Motor neuron (in vitro differentiated cells): ENCODE results near the gene CRYBA4. TPM values are rescaled to one million over a fixed set of nuclear protein-coding genes. Genes with fewer than 3 reads are reported as not detected.

Experiments used
- ATAC-seq, 8 experiments: fragments of 200-7000 bp; cut with Tn5 transposase; replicated peaks in 6 of 8; 2 replicates each; pipeline ENCODE4 v1.8.0; 2021; ENCODE audit warnings: mild to moderate bottlenecking in 8 of 8, moderate library complexity in 8 of 8
- H3K27ac ChIP-seq, 2 donors: fragments of 250-450 bp; sonication (Bioruptor Pico); 2 replicates each; pipeline ENCODE4 v1.9.0; 2021; ENCODE audit warnings: antibody characterized with exemption in 2 of 2, mild to moderate bottlenecking in 2 of 2, moderate library complexity in 1 of 2
- H3K4me1 ChIP-seq, 2 donors: fragments of 250-450 bp; sonication (Bioruptor Pico); replicated peaks in 1 of 2; 2 replicates each; pipeline ENCODE4 v1.6.1; 2021; ENCODE audit warnings: antibody characterized with exemption in 2 of 2, mild to moderate bottlenecking in 2 of 2, moderate library complexity in 1 of 2
- H3K4me3 ChIP-seq, 5 donors: fragments of 250-450 bp; sonication (Bioruptor Pico); 2 replicates each; pipeline ENCODE4 v1.9.0; 2021; ENCODE audit warnings: antibody characterized with exemption in 5 of 5, mild to moderate bottlenecking in 5 of 5, moderate library complexity in 4 of 5
- WGBS, 10 experiments: fragments of 450-650 bp; shearing (Covaris generic); methylation state at CpG; one replicate each; pipeline ENCODE4 v1.0.0; 2022; 5-methylcytosine and 5-hydroxymethylcytosine counted together
- in situ Hi-C, 9 experiments: fragments of 400-800 bp; cut with MboI; loops; one replicate each; pipeline ENCODE4 v1.15.0; 2021; ENCODE audit warnings: low sequenced_read_pairs in 9 of 9, low pct_unique_long_range_greater_than_20kb in 2 of 9; ENCODE audit not compliant: unreplicated experiment in 9 of 9
- total RNA-seq, 8 experiments: library from RNA; unstranded; fragments of 300-600 nt; gene quantifications; 2 replicates each; pipeline versions ENCODE4 v1.2.3 to v1.2.4, GENCODE V29; 2022

CRYBA4 gene
- total RNA-seq, 8 experiments from 2014 or later = 0.38 to 1.2 (median 0.49) TPM; not detected in 4

GRCh38 chr22:26586556-26587325 is 35.0 kb upstream of the CRYBA4 start:
- no peak for ATAC-seq
- WGBS, 10 experiments = 40 to 100% (median 83%) methylated on average over 2 to 5 of the region's 11 CpGs; no CpG with 5 or more reads in 3 of the 10 experiments
- Histone ChIP-seq H3K27ac (no peak overlapping the region), H3K4me1 (peaks cover 0 to 3% of the 10 kb centered on the region in 2 donors), H3K4me3 (no peak overlapping the region)
- in situ Hi-C loops = no loop called here

- no peak overlapping the region for H3K27ac ChIP-seq
- H3K4me3 ChIP-seq = no peak overlapping the region
- in situ Hi-C loops = no loop called here
These were observed 33.7 kb upstream of the CRYBA4 start for GRCh38 chr22:26587991-26588613.

GRCh38 chr22:26588729-26589366 is 32.9 kb upstream of the CRYBA4 start:
- ATAC-seq = no peak
- H3K4me1 ChIP-seq = peaks cover 0 to 3% of the 10 kb centered on the region in 2 donors
- in situ Hi-C loops = no loop called here
- peak overlapping the region; percentile 82 to 100 (median 87) for H3K4me3 ChIP-seq
- no peak overlapping the region for H3K27ac ChIP-seq
- WGBS, 10 experiments = 60 to 100% (median 88%) methylated on average over 1 to 7 of the region's 14 CpGs; no CpG with 5 or more reads in 1 of the 10 experiments

More at GRCh38 chr22:26587991-26588613, 33.7 kb upstream of the CRYBA4 start:
- 93 to 100% (median 99%) methylated on average over 3 to 4 of the region's 4 CpGs for WGBS, 10 experiments
- H3K4me1 ChIP-seq = peaks cover 0 to 3% of the 10 kb centered on the region in 2 donors
- ATAC-seq = no peak

GRCh38 chr22:26589367-26589844 is 32.4 kb upstream of the CRYBA4 start:
- peak in 3 of 8 experiments; percentile 9 to 20 (median 14) for ATAC-seq
- in situ Hi-C loops = no loop called here
- 0% methylated on average over 1 to 7 of the region's 44 CpGs; no CpG with 5 or more reads in 8 of the 10 experiments for WGBS, 10 experiments

GRCh38 chr22:26589845-26590736 is 31.7 kb upstream of the CRYBA4 start, which contains the start of gene TPST2:
TPST2 (minus strand) TSS chr22:26590132; CDS start chr22:26541630, 48,502 bp downstream.
- WGBS, 10 experiments = 0 to 93% (median 35%) methylated on average over 1 to 8 of the region's 72 CpGs; no CpG with 5 or more reads in 2 of the 10 experiments
- H3K4me1 ChIP-seq = peaks cover 0 to 3% of the 10 kb centered on the region in 2 donors
- in situ Hi-C loops = no loop called here
- peak; percentile 86 to 95 (median 94) for ATAC-seq
- peak within 1 kb of the TSS in 1 of 2 donors; percentile 31 for H3K27ac ChIP-seq
- peak within 1 kb of the TSS; percentile 82 to 100 (median 87) for H3K4me3 ChIP-seq

More at GRCh38 chr22:26589367-26589844, 32.4 kb upstream of the CRYBA4 start:
- no peak overlapping the region for H3K27ac ChIP-seq
- H3K4me3 ChIP-seq = peak overlapping the region; percentile 82 to 100 (median 87)
- peaks cover 0 to 3% of the 10 kb centered on the region in 2 donors for H3K4me1 ChIP-seq

- in situ Hi-C loops = no loop called here
- ATAC-seq = no peak
- Histone ChIP-seq H3K27ac (no peak overlapping the region), H3K4me3 (no peak overlapping the region), H3K4me1 (peaks cover 0 to 5% of the 10 kb centered on the region in 2 donors)
- WGBS, 10 experiments = 20 to 100% (median 81%) methylated on average over 1 to 3 of the region's 4 CpGs; no CpG with 5 or more reads in 2 of the 10 experiments
These were observed 29.3 kb upstream of the CRYBA4 start for GRCh38 chr22:26592421-26592891.

GRCh38 chr22:26593763-26594162 is 28.0 kb upstream of the CRYBA4 start:
- peaks cover 0 to 6% of the 10 kb centered on the region in 2 donors for H3K4me1 ChIP-seq
- 0 to 80% (median 67%) methylated on average over 1 of the region's 1 CpG; no CpG with 5 or more reads in 5 of the 10 experiments for WGBS, 10 experiments
- no peak overlapping the region for H3K27ac ChIP-seq
- H3K4me3 ChIP-seq = no peak overlapping the region
- no peak for ATAC-seq
- in situ Hi-C loops = no loop called here

- no peak overlapping the region for H3K4me3 ChIP-seq
- in situ Hi-C loops = no loop called here
- no peak for ATAC-seq
- 0 to 83% (median 79%) methylated on average over 1 to 4 of the region's 4 CpGs; no CpG with 5 or more reads in 4 of the 10 experiments for WGBS, 10 experiments
- H3K27ac ChIP-seq = no peak overlapping the region
- H3K4me1 ChIP-seq = peaks cover 0 to 3% of the 10 kb centered on the region in 2 donors
These were observed 24.7 kb upstream of the CRYBA4 start for GRCh38 chr22:26597026-26597425.

- in situ Hi-C loops = no loop called here
- 23 to 100% (median 57%) methylated on average over 1 to 4 of the region's 4 CpGs; no CpG with 5 or more reads in 2 of the 10 experiments for WGBS, 10 experiments
- Histone ChIP-seq H3K27ac (no peak overlapping the region), H3K4me1 (peaks cover 0 to 3% of the 10 kb centered on the region in 2 donors), H3K4me3 (no peak overlapping the region)
- ATAC-seq = no peak
These were observed 24.3 kb upstream of the CRYBA4 start for GRCh38 chr22:26597480-26597879.

- peak in 1 of 8 experiments; percentile 83 for ATAC-seq
- Histone ChIP-seq H3K27ac (no peak overlapping the region), H3K4me1 (peaks cover 0 to 3% of the 10 kb centered on the region in 2 donors), H3K4me3 (no peak overlapping the region)
- 57 to 100% (median 84%) methylated on average over 1 to 5 of the region's 11 CpGs; no CpG with 5 or more reads in 4 of the 10 experiments for WGBS, 10 experiments
- in situ Hi-C loops = no loop called here
These were observed 22.3 kb upstream of the CRYBA4 start for GRCh38 chr22:26599505-26599904.

GRCh38 chr22:26601726-26602125 is 20.0 kb upstream of the CRYBA4 start:
- no peak overlapping the region for H3K27ac ChIP-seq
- WGBS, 10 experiments = 0 to 96% methylated on average over 1 to 7 of the region's 12 CpGs; no CpG with 5 or more reads in 8 of the 10 experiments
- H3K4me1 ChIP-seq = peaks cover 0 to 3% of the 10 kb centered on the region in 2 donors
- in situ Hi-C loops = loop anchor here in 1 of 9 experiments (25.0 kb wide), 1 partner anchor 214 kb away; no protein-coding TSS in a partner anchor
- no peak overlapping the region for H3K4me3 ChIP-seq
- ATAC-seq = no peak
